ENCODE measurements around the gene MTA1. TPM values are rescaled to one million over a fixed set of nuclear protein-coding genes. Genes with fewer than 3 reads are reported as not detected.

MTA1 gene
- 15.3 and 18.4 TPM in 2 replicates for total RNA-seq (2014; rRNA removed; shearing (Covaris generic))

GRCh38 chr14:105419195-105420091 lies at the start of gene MTA1:
Gene MTA1 (plus strand): TSS chr14:105419827. CDS start chr14:105420036, 209 bp downstream.
- peak; percentile 45 for DNase-seq (ENCODE audit: low read depth)

GRCh38 chr14:105374389-105374788 lies 45.2 kb upstream of the MTA1 start:
- no peak for DNase-seq (ENCODE audit: low read depth)

- DNase-seq (ENCODE audit: low read depth), result no peak
Measured at GRCh38 chr14:105375635-105376057, 44.0 kb upstream of the MTA1 start.

GRCh38 chr14:105376521-105377440 lies 42.8 kb upstream of the MTA1 start:
- no peak for DNase-seq (ENCODE audit: low read depth)

DNA sequence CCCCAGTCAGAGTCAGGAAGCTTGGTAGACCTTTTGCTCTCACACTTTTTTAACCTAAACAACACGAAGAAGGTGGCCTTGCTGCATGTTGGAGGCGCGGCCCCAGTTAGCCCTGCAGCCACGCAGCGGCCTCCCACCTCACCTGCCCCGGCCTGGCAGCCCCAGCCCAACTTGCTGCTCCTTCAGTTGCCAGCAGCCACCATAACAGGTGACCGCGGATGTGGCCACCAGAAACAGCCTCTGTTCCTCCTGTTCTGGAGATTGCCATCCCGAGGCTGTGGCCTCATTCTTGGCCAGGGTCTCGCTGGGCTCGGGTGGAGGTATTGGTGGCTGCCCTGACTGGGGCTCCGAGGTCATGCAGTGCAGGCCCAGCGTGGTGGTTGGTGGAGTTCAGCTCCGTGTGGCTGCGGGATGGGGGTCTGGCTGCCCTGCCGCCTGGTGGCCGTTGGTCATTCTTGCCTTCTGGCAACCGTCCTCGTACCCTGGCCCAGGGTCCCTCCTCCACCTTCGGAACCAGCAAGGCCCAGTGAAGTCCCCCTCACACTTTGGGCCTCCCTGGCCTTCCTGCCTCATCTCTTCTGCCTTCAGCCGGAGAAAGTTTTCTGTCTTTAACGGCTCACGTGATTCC lies 42.0 kb upstream of the MTA1 start:
- no peak for DNase-seq (ENCODE audit: low read depth)

GRCh38 chr14:105378199-105378598 lies 41.4 kb upstream of the MTA1 start:
- no peak for DNase-seq (ENCODE audit: low read depth)

GRCh38 chr14:105378873-105379685 lies 40.5 kb upstream of the MTA1 start:
- DNase-seq (ENCODE audit: low read depth), result no peak

DNA sequence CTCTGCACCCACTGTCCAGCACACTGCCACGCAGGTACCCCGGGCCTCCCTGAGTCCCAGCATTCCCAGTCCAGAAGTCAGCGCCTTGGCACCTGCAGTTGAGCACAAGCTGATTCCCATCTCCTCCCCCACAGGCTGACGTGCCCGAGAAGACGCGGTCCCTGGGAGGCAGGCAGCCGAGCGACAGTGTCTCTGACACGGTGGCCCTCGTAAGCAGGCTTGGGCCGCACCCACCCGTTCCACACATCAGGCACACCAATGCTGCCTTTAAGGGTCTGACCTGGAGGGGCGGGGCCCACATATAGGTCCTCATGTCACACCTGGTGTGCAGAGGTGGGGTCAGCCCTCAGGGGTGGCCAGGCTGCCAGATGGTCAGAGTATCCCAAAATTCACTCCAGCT lies 39.7 kb upstream of the MTA1 start:
- DNase-seq (ENCODE audit: low read depth), result no peak

DNA sequence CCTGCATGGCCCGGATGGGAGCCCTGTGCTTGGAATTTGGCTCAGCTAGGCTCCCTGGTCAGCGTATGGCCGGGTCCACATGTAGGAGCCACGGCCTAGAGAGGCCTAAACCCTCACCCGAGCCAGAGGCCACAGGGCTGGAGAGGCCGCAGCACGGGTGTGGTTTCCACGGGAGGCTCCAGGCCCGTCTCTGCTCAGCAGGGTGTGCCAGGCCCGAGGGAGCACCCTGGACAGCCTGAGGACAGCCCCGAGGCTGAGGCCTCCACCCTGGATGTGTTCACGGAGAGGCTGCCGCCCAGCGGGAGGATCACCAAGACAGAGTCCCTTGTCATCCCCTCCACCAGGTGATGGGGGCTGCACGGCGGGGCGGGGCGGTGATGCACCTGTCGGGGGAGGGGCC lies 38.9 kb upstream of the MTA1 start:
- no peak for DNase-seq (ENCODE audit: low read depth)

GRCh38 chr14:105381446-105382342 lies 37.9 kb upstream of the MTA1 start:
- no peak for DNase-seq (ENCODE audit: low read depth)

DNA sequence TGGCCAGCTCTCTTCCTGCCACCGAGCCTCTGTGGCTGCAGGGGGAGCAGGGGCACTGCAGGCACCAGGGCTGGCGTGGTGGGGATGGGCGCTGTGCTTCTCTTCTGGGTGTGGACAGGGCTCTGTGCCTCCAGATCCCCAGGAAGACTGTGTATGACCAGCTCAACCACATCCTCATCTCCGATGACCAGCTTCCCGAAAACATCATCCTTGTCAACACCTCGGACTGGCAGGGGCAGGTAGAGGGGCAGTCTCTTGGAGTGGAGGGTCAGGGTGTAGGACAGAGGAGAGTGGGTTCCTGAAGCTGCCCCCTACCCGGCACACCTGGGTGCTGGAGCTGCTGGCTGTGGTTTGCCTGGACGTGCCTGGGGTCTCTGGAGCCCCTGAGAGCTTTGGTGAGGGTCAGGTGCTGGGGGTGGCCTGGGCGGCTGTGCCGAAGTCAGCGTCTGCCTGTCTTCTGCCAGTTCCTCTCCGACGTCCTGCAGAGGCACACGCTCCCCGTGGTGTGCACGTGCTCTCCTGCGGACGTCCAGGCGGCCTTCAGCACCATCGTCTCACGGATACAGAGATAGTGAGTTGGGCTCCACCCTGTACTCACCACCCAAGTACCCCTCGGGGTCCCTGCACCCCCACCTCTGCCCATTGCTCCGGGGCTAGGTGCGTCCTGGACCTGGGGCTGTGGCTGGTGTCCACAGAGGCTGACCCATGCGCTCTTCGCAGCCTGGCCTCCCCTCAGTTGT lies 37.1 kb upstream of the MTA1 start:
- no peak for DNase-seq (ENCODE audit: low read depth)

- no peak for DNase-seq (ENCODE audit: low read depth)
Measured at GRCh38 chr14:105383083-105383730, 36.4 kb upstream of the MTA1 start.

DNA sequence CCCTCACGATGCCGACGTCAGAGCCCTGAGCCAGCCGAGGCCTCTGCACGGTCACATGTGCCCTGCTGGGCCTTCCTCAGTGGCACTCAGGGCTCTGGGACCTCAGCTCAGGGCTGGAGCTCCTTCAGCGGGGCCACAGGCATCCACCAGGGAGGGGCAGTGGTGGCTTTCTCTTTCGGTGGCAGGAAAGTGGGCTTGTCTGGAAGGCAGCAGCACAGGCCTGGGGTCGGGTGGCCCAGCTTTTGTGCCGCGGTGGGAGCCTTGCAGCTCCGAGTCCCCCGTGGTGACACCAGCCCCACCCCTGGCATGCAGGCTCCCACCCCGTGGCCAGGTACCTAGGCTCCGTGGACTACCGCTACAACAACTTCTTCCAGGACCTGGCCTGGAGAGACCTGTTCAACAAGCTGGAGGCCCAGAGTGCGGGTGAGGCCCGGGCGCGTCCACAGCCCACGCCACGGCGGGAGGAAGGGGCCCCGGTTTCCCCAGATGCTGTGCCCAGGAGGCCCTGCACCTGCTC lies 35.5 kb upstream of the MTA1 start:
- DNase-seq (ENCODE audit: low read depth), result no peak

DNA sequence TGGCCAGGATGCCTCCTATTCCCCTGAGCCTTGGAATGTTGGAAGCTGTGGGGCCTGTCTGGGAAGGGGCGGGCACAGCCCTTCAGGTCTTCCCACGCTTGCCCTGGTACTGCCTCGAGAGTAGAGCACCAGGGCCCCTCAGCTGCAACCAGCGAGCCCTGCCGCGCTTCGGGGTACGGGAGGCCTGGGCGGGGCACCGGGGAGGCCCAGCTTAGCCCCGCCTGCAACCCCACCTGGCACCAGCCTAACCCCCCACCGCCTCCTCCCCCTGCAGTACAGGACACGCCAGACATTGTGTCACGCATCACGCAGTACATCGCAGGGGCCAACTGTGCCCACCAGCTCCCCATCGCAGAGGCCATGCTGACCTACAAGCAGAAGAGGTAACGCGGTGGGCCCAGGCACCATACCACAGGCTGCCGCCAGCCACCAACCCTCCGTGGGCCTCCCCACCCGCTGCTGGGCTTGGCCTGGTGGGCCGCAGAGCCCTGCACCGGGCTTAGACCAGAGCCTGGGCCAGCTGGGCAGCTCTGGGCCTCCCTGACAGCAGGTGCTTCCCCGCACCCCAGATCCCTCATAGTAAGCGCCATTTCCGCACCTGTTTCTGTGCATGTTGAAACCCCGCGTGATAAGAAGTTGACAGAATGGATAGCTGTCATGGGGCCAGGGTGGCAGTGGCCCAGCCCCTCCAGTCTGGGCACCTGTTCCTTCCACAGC lies 34.9 kb upstream of the MTA1 start:
- DNase-seq (ENCODE audit: low read depth), result no peak

GRCh38 chr14:105385322-105385637 lies 34.3 kb upstream of the MTA1 start:
- DNase-seq (ENCODE audit: low read depth), result no peak

GRCh38 chr14:105385698-105386365 lies 33.8 kb upstream of the MTA1 start:
- DNase-seq (ENCODE audit: low read depth), result no peak

Data from RPMI7951 (cell line).